NCI-H510A (cell line): ENCODE data around the gene GALNT9.
"Not testable (repeated sequence)": the region's sequence is repeated elsewhere in the genome, so short reads cannot be mapped to it uniquely, and the experiment has no call there.

Source experiments
- DNase-seq: peaks from one replicate; lab custom pipeline; 2025; lab: John Stamatoyannopoulos, UW

The GALNT9 gene

DNA sequence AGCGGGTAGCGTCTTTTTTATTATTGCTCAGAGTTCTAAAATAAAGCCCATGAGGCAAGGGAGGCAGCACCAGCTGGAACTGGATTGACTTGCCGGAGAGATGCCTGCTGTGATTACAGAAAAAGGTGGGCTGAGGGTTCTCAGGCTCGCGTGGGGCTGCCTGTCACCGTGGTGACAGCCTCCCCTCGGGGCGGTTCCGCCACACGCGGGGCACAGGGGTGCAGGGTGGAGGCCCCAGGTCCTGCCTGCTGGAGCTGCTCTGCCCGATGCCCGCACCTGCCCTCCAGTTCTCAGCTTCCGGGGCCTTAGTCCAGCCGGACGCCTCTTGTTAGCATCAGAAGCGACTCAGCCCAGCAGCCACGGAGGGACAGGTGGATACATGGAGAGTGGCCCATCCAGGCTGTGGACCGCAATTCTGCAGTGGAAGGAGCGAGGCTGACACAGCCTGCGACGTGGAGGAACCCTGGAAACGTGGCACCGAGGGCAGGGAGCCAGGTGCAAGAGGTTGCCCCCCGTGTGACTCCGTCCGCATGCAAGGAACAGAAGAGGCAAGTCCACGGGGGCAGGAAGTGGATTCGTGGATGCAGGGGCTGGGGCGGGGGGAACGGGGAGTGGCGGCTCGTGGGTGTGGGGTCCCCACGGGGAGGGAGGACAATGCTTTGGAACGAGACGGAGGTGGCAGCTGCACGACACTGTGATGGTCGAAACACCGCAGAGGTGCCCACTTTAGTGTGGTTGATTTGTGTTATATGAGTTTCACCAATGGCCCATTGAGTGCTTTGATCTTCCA is 79.5 kb downstream of the GALNT9 start:
- no peak for DNase-seq

DNA sequence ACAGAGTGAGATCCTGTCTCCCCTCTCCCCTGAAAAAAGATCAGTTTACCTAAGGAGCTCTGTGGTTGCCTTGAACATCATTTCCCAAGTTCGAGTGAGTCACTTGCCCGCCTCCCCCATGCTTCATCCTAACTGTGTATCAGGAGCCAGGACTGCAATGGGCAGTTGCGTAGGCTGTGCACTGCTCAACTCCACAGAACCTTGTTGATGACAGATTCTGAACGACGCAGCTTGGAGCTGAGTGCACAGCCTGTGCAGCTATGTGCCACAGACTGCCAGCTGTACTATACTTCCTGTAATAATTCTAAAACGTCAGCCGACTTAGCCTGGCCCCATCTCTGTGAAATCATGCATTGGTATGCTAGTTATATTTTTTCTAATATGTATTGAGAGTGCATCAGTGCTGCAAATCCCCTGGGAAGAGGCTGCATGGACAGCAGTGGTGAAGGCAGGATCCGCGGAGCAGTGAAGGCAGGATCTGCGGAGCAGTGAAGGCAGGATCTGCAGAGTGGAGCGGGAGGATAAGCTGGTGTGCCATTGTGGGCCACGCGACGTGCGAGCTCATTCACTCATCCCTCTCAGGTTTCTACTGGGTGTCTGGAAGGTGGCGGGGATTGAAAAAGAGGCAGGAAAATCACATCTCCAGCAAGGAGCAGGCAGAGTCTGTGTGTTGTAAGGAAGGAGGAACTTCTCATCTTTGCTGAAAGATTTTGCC is 80.8 kb downstream of the GALNT9 start:
- DNase-seq = no peak

DNA sequence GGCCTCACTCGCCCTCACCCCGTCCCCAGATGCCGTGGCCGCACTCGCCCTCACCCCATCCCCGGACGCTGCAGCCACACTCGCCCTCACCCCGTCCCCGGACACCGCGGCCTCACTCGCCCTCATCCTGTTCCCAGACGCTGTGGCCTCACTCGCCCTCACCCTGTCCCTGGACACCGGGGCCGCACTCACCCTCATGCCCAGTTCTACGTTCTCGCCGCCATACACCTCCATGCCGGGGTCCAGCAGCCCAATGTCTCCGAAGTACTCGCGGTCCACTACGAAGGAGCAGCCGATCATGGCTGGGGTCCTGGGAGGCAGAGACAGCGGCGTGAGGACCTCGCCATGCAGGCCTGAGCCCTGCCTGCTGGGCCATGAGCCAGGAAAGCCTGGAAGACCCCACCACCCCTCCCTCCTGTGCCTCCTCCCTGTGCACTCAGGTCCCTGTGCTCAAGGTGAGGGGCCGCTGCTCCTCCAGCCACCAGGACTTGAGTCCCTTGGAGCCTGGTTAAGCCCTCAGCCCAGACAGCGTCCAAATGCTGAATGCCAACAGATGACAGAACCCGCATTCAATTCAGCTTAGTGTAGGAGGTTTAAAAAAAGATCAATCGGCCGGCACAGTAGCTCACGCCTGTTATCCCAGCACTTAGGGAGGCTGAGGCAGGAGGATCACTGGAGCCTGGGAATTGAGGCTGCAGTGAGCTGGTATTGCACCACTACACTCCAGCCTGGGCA is 81.5 kb downstream of the GALNT9 start:
- DNase-seq = no peak

DNA sequence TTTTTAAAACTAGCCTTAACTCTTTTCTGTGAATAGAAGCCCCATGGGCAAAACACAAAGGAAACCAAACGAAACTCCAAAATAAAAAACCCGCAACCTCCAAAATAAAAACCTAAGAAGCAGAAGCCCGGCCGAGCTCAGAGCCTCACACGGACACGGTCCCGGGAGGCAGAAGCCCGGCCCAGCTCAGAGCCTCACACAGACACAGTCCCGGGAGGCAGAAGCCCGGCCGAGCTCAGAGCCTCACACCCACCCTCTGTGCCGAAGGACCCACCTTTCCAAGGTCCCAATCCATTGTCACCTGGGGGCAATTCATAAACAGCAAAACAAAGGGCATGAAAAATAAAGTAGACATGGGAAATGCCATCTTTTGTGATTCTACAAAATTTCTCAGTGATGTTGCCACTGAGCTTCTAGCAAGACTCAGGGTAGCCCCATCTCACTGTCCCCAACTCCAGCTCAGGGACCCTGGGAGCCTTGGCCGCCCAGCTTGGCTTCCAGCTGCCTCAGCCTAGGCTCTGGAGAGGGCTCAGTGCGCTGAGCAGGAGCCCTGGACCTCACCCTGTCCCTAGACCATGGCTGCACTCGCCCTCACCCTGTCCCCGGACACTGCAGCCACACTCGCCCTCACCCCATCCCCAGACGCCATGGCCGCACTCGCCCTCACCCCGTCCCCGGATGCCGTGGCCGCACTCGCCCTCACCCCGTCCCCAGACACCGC is 82.2 kb downstream of the GALNT9 start:
- no peak for DNase-seq

DNA sequence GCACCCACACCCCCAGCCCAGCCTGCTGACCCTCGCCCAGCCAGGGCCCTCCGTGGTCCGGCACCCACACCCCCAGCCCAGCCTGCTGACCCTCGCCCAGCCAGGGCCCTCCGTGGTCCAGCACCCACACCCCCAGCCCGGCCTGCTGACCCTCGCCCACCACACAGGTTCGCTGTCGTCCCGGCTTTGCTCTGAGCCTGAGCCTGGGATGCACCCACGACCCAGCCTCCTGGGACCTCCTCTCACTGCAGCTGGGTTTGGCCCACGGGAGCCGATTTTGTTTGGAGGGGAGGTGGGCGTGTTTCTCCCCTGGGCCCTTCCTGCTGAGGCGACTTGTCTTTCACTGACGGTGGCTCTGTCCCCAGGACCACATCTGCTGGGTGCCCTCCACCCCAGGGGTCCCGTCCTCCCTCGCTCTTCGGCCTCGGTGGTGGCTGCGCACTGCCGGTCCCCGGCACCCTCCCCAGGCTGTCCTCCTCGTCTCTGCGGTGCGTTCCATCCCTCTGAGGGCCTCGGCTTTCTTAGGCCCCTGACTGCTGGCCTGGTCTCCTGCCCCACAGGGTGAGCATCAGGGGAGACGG is 83.8 kb downstream of the GALNT9 start:
- no peak for DNase-seq

DNA sequence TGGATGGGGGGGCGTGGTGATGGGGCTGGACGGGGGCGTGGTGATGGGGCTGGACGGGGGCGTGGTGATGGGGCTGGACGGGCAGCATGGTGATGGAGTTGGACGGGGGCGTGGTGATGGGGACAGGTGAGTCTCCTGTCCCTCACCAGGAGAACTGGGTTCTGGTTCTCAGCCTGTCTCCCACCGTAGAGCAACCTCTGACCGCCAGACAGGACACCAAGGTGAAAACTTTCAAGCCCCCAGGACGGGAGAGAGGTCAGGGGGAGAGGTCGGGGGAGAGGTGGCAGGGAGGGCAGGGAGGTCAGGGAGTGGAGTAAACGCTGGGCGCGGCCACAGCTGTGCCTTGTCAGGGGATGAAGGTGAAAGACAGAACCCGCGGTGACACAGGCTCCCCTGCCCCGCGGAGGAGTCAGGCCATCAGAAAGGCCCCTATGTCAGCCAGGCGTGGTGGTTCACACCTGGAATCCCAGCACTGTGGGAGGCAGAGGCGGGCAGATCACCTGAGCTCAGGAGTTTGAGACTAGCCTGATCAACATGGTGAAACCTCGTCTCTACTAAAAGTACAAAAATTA is 84.6 kb downstream of the GALNT9 start:
- no peak for DNase-seq

DNA sequence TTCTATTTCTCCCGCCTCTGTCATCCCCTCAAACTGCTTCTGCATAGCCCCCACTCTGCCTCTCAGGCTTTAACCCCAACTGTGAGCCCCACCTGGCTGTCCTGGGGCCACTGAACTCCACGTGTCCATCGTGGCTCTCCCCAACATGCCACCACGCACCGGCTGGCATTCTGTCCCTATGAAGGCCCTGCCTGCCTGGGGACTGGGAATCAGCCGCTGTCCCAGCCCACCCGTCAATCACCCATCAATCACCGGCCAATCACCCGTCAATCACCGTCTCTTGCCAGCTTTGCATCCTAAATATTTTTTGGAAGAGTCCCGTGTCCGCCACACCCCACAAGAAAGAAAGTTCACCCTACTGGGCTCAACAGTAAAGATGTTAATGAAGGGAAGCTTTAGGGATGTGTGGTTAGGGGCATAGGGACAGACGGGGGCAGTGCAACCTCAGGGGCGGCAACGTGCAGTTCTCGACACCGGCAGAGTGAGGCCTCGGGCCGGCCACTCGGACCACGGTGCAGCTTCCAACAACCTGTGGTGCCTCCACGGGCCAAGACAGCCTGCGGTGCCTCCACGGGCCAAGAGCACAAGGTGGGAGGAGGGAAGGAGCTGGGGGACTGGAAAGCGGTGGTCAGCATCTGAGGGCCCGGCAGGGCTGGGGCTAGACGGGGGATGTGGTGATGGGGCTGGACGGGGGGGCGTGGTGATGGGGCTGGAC is 85.6 kb downstream of the GALNT9 start:
- DNase-seq = no peak

DNA sequence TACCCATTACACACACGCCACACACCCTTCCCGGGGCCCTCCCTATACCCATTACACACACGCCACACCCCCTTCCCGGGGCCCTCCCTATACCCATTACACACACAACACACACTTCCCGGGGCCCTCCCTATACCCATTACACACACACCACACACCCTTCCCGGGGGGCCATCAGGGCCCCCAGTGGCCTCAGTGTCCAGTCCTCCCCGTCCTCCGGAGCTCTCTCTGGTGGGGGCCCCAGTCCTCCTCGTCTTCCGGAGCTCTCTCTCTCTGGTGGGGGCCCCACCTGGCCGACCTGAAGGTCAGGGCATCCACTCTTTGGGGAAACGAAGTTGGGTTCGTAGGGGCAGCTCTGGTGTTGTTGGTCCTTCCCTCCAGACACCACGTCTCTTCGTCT is 86.2 kb downstream of the GALNT9 start:
- DNase-seq = not testable (repeated sequence)

DNA sequence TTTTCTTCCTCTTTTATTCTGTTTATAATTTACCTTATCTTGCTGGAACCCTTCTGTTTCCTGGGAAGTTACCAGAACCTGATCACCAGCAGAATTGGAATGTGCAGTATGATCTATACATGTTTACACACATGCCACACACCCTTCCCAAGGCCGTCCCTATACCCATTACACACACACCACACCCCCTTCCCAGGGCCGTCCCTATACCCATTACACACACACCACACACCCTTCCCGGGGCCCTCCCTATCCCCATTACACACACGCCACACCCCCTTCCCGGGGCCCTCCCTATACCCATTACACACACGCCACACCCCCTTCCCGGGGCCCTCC is 88.8 kb downstream of the GALNT9 start:
- DNase-seq = not testable (repeated sequence)

DNA sequence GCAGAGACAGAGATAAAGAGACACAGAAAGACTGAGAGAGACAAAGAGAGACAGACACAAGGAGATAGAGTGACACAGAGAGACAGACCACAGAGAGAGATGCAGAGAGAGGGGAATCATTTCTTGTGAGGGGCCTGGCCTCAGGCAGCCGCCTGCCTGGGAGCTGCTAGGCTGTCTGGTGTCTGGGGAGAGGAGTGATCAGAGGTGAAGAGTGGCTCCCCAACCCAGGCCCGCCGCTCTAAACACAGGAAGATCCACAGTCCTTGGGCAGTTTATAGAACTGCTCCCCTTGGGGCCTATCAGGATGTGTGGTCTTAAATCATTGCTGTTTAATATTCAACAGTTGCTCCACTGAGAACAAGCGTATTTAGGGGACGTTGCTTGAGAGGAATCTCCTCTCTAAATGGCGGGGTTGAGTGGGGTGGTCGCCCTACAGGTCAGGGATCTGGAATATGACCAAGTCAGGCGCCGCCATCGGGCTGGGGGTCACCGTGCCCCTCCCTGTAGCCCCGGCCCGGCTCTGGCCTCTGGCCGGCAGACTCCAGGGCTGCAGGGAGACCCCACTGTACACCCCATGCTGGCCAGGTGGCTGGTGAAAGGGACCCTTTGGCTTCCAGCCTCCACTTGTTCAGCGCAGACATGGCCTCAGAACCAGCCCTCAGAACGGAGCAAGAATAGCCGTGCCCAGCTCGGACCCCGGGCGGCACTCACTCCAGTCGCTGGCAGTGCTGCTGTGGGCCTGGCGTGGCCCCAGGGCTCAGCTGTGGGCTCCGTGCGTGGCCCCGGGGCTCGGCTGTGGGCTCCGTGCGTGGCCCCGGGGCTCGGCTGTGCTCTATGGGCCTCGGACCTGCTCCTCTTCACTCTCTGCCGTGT is 89.4 kb downstream of the GALNT9 start:
- no peak for DNase-seq

DNA sequence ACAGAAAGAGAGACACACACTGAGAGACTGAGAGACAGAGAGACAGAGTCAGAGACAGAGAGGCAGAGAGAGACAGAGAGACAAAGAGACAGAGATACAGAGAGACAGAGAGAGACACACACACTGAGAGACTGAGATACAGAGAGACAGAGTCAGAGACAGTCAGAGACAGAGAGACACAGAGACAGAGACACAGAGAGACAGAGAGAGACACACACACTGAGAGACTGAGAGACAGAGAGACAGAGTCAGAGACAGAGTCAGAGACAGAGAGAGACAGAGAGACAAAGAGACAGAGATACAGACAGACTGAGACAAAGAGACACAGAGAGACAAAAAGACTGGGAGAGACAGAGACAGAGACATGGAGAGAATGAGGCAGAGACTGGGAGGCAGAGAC is 90.0 kb downstream of the GALNT9 start:
- no peak for DNase-seq

DNA sequence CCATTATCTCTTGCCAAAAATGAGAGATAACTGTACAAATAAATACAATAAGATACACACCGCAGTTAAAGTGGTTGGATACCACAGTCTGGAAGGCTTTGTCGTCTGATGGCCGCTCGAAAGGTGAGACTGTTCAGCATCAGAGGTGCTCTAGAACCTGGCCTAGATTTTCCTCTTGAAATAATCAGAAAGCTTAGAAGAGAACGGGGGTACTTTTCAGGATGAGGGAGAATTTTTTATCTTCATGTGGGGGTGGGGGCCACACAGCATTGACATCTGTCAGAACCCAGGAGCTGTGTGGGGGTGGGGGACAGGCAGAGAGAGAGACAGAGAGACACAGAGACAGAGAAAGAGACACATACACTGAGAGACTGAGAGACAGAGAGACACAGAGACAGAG is 90.5 kb downstream of the GALNT9 start:
- DNase-seq = no peak

DNA sequence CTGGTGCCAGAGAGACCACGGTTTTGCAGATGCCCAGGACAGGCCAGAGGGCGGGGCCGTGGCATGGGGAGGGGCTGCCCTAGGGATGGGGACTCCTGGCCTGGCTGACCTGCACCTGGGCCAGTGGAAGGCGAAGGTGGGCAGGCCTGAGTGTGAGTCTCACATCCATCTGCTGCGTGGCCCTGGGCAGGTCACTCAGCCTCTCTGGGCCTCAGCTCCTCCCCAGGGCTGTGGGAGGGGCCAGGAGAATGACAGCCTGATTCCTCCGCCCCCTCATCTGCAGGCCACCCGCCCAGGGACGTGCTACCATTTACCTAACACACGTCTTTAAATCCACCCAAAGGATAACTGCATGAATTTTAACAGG is 90.9 kb downstream of the GALNT9 start:
- DNase-seq = no peak

DNA sequence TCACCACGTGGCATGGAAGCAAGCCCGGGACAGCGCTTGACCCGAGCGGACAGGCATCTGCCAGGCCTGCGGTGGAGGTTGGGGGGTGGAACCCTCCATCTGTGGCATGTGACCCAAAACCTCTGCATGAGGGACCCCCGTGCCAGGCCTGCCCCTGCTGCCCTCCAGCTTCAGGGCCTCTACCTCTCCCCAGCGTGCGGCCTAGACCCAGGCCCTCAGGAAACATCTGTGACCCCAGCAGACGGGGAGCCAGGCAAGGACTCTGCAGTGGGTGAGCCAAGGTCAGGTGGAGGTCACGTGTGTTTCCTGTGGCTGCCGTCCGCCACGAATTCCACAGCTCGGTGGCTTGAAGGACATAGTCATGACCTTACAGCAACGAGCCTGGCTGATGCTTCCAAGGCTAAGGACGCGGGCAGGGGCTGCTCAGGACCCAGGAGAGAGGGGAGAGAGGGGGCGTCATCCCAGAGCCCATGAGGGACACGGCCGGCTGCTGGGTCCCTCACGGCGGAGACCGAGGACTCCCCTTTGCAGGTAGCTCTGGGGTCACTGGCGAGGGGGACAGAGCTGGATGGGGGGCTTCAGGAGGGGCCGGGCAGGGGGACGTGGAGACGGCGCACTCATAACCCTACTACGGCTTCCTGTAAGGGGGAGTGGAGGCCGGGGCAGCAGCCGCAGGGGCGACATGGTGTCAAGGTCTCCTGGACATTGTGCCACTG is 91.5 kb downstream of the GALNT9 start:
- DNase-seq = no peak

DNA sequence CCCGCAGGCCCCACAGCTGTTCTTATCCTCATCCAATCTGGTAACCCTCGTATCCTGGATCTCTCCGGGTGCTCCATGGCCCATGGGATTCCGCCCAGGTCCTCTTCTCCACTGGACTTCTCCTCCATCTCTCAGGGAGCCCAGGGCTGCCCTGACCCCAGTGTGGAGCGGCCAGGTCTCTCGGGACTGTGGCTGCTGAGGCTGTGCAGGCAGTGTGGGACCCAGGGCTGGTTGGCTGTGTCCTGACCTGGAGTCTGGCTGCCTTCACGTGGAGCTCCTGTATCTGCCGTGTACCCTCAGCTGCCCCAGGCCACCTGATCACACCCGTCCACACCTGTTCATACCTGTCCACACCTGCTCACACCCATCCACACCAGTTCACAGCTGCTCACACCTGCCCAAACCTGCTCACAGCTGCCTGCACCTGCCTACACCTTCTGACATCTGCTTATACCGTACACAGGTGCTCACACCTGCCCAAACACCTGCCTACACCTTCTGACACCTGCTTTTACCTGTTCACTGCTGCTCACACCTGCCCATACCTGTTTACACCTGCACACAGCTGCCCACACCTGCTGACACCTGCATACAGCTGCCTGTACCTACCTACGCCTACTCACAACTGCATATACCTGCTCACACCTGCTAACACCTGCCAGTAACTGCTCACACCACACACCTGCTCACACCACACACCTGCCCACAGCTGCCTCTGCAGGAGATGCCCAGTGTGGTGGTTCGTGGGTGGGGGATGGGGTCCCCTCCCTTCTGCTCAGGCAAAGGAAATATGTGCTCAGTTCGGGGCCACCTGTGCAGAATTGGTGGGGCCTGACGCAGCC is 92.2 kb downstream of the GALNT9 start:
- no peak for DNase-seq

DNA sequence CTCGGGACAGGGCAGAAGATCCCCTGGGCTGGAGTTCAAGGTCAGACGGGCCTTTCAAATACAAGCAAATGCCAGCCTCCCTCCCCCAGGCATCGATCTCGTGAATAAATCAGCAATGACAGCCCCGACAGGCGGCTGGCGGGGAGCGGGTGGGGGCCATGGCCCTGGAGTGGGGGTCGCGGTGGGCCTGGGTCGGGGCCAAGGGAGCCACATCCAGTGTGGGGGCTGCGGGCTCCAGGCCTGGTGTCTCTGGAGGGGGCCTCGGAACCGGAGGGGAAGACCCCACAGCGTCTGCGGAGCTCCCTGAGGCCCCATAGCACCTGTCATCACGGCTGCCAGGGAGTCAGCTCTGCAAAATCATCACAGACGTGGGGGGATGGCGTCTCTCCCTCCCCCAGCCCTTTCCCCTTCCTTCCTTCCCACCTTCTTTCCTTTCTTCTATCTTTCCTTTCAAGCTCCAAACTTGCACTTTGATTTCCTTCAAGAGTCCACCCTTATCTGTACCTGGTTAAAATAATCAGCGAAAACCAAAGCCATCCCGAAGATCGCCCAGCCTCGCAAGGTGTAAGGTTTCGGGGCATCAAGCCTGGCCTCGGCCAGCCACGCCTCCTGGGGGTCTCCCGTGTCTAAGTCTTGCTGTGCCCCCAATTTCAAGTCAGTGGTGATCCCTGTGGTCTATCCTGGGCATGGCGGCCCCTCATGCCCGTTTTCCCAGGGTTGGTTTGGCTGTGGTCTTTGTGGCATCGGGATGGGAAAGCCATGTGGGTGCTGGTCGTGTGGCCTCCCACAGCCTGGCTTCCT is 93.1 kb downstream of the GALNT9 start:
- DNase-seq = no peak

DNA sequence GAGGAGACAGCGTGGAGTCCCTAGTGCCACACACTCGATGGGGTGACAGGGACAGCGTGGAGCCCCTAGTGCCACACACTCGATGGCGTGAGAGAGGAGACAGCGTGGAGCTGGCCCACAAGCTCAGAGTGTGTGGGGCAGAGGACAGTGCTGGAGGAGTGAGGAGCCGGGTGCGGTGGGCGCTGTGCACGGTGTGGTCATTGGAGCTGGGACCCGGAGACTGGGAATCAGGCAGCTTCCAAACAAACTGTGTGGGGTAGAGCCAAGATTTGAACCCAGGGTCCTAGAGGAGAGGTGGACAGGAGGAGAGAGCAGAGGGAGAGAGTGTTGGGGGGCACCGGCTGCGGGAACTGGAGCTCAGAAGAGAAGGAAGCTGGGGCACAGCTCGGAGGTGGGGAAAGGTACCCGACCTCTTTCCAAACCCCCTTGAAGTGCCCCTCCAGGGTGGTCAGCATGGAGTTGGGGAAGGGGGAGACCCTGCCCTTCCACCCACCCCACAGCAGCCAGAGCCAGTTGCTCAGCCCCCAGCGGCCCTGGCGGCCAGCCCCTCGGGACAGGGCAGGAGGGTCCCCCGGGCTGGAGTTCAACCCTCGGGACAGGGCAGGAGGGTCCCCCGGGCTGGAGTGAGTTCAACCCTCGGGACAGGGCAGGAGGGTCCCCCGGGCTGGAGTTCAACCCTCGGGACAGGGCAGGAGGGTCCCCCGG is 94.1 kb downstream of the GALNT9 start:
- no peak for DNase-seq
